ENCODE results near the gene RYR2. TPM values are rescaled to one million over a fixed set of nuclear protein-coding genes. Genes with fewer than 3 reads are reported as not detected.

Gene RYR2
- total RNA-seq, 3 donors from 2014 or later, result 0.35 to 5.9 (median 0.94) TPM

- Histone ChIP-seq H3K36me3 (ENCODE audit: low read depth) (no peaks in the 10 kb centered on the region), H3K4me1 (ENCODE audit: low read depth) (no peaks in the 10 kb centered on the region), H3K4me3 (no peak overlapping the region), H3K9me3 (no peaks in the 10 kb centered on the region)
- DNase-seq (no peak), ATAC-seq (no peak)
- no peak for TF ChIP-seq CTCF (IDR thresholded peaks at IDR 0.05)
- intact Hi-C loops (cut with DNase I, micrococcal nuclease), result no loop called here
These were observed 66.5 kb downstream of the RYR2 start for GRCh38 chr1:237108297-237109040.

- DNase-seq (no peak), ATAC-seq (no peak)
- TF ChIP-seq CTCF (IDR thresholded peaks at IDR 0.05), result no peak
- intact Hi-C loops (cut with DNase I, micrococcal nuclease), result no loop called here
- Histone ChIP-seq H3K36me3 (ENCODE audit: low read depth) (no peaks in the 10 kb centered on the region), H3K4me3 (no peak overlapping the region), H3K9me3 (no peaks in the 10 kb centered on the region), H3K4me1 (ENCODE audit: low read depth) (no peaks in the 10 kb centered on the region)
These were observed 69.8 kb downstream of the RYR2 start for GRCh38 chr1:237111807-237112206.

GRCh38 chr1:237112663-237113062 is 70.7 kb downstream of the RYR2 start:
- DNase-seq (no peak), ATAC-seq (no peak)
- TF ChIP-seq CTCF (IDR thresholded peaks at IDR 0.05), result no peak
- Histone ChIP-seq H3K9me3 (no peaks in the 10 kb centered on the region), H3K4me3 (no peak overlapping the region), H3K36me3 (ENCODE audit: low read depth) (no peaks in the 10 kb centered on the region), H3K4me1 (ENCODE audit: low read depth) (no peaks in the 10 kb centered on the region)
- intact Hi-C loops (cut with DNase I, micrococcal nuclease), result no loop called here

GRCh38 chr1:237115035-237115434 is 73.1 kb downstream of the RYR2 start:
- DNase-seq (no peak), ATAC-seq (no peak)
- H3K4me3 ChIP-seq, result no peak overlapping the region
- no peaks in the 10 kb centered on the region for H3K4me1 ChIP-seq (ENCODE audit: low read depth)
- intact Hi-C loops (cut with DNase I, micrococcal nuclease), result no loop called here
- no peaks in the 10 kb centered on the region for H3K36me3 ChIP-seq (ENCODE audit: low read depth)
- no peaks in the 10 kb centered on the region for H3K9me3 ChIP-seq
- no peak for TF ChIP-seq CTCF (IDR thresholded peaks at IDR 0.05)

- TF ChIP-seq CTCF (IDR thresholded peaks at IDR 0.05), result no peak
- DNase-seq (no peak), ATAC-seq (no peak)
- H3K36me3 ChIP-seq (ENCODE audit: low read depth), result no peaks in the 10 kb centered on the region
- H3K9me3 ChIP-seq, result no peaks in the 10 kb centered on the region
- no peak overlapping the region for H3K4me3 ChIP-seq
- intact Hi-C loops (cut with DNase I, micrococcal nuclease), result no loop called here
- H3K4me1 ChIP-seq (ENCODE audit: low read depth), result no peaks in the 10 kb centered on the region
These were observed 77.1 kb downstream of the RYR2 start for GRCh38 chr1:237119091-237119490.
